HG02642 (cell line): Measurements from ENCODE around the gene ADAMTSL4.
"Not testable (repeated sequence)": the region's sequence is repeated elsewhere in the genome, so short reads cannot be mapped to it uniquely, and the experiment has no call there.

ENCODE experiments used
- ATAC-seq: cut with Tn5 transposase; IDR thresholded peaks from one replicate; pipeline ENCODE4 v1.9.1; 2021; ENCODE audit warnings: mild to moderate bottlenecking; ENCODE audit not compliant: unreplicated experiment, poor library complexity

The ADAMTSL4 gene

GRCh38 chr1:150579945-150580642 lies 30.9 kb downstream of the ADAMTSL4 start:
- no peak for ATAC-seq

GRCh38 chr1:150580966-150581365 lies 31.8 kb downstream of the ADAMTSL4 start:
- not testable (repeated sequence) for ATAC-seq

- ATAC-seq = not testable (repeated sequence)
Observed at GRCh38 chr1:150581437-150581836, 32.2 kb downstream of the ADAMTSL4 start.

- ATAC-seq = not testable (repeated sequence)
Observed at GRCh38 chr1:150581962-150582361, 32.8 kb downstream of the ADAMTSL4 start.

- ATAC-seq = no peak
Observed at GRCh38 chr1:150582371-150582770, 33.2 kb downstream of the ADAMTSL4 start.

GRCh38 chr1:150596095-150596892 lies 47.1 kb downstream of the ADAMTSL4 start:
- ATAC-seq = no peak

- ATAC-seq = no peak
Observed at GRCh38 chr1:150596976-150597375, 47.8 kb downstream of the ADAMTSL4 start.

GRCh38 chr1:150598346-150598745 lies 49.1 kb downstream of the ADAMTSL4 start:
- not testable (repeated sequence) for ATAC-seq

DNA sequence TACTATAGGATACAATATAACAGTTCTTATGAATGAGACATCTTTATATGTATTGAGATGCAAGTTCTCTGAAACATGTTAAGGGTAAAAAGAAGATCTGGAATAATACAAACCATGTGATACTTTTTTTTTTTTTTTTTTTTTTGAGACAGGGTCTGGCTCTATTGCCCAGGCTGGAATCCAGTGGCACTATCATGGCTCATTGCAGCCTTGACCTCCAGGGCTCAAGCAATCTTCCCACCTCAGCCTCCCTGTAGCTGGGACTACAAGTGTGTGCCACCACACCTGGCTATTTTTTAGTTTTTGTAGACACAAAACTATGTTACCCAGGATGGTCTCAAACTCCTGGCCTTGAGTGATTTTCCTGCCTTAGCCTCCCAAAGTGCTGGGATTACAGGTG lies 52.3 kb downstream of the ADAMTSL4 start:
- no peak for ATAC-seq

GRCh38 chr1:150602372-150602771 lies 53.2 kb downstream of the ADAMTSL4 start:
- not testable (repeated sequence) for ATAC-seq

DNA sequence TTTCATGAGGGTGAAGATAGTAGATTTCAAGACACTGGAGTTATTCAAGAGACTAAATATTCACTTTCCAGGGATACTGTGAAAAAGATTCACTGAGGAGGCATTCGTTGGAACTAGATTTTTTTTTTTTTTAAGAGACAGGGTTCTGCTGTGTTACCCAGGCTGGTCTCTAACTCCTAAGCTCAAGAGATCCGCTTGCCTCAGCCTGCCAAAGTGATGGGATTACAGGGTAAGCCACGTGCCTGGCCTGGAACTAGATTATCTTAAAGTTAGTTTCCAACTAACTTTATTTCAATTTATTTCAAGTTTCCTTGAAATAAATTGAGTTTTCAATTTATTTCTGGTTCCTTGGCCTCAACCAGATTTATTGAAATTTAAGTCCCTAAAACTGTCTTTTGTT lies 54.5 kb downstream of the ADAMTSL4 start:
- ATAC-seq = no peak

DNA sequence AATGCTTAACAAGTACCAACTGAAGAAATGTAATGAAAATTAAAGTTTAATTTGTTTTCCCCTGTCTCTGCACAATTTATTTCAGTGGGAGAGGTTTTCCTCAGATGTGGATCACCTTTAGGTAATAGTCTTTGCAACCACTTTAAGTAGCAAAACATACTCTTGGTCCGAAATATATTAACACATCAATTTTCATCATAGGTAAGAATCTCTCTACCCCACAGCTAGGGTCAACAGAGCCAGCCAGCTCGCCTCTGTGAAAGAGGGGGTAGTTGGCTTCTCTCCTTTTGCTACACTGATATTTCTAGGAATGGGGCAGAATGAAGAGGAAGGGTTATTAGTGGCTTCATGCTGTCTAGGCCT lies 55.0 kb downstream of the ADAMTSL4 start:
- ATAC-seq = no peak

- not testable (repeated sequence) for ATAC-seq
Observed at GRCh38 chr1:150605451-150605731, 56.2 kb downstream of the ADAMTSL4 start.

DNA sequence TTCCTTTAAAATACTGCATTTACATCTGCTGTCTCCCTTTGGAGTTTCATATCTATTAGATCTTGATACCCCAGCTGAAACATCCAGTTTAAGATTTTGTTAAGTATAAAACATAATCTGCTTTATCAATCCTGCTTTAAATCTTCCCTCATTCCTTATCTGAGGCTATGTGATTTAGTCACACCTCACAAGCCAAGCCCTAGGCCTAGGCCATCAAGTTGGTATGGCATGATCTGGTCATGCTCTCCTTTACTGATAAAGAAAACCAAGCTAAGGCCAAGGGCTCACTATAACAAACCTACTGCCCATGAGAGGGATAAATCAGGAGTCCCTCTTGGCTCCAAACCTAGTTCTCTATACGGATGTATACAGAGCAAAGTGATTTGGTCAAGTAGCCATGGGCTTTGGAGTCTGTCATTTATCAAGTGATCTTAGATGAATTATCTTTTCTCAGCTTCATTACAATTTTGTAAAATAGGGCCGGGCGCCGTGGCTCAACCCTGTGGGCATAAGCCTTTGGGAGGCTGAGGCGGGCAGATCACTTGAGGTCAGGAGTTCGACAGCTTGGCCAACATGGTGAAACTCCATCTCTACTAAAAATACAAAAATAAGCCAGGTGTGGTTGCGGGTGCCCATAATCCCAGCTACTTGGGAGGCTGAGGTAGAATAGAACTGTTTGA lies 57.4 kb downstream of the ADAMTSL4 start:
- no peak for ATAC-seq

DNA sequence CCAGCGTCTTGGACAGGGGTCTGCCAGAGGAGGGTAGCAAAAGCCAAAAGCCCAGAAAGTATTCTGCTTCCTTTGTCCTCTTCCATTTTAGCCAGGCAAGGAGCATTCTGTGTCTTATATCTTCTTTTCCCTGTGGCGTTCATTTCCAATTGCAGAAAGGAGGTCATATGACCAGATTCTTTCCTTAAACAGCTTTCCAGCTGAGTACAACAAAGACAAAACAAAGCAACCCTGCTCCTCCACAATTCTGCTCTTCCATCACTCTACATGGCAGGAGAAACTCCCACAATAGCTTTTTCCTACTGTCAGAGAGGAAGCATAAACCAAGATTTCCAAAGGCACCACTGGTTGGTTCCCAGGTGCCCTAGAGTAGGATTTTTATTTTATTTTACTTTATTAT lies 60.5 kb downstream of the ADAMTSL4 start:
- ATAC-seq = no peak
